OCI-LY7 (cell line): ENCODE measurements around the gene PLEKHA6.

Experiments
- CTCF ChIP-seq: fragments of 200-600 bp; sonication (generic); conservative IDR thresholded peaks from 2 replicates; pipeline ENCODE4 v1.5.1; 2014; ENCODE audit warnings: mild to moderate bottlenecking, antibody characterized with exemption, low read length, moderate library complexity, mixed read lengths
- EZH2phosphoT487 ChIP-seq: fragments of 200-600 bp; sonication (generic); IDR thresholded peaks from 2 replicates; pipeline ENCODE4 v1.6.1; 2018; ENCODE audit warnings: low read depth, borderline replicate concordance, mild to moderate bottlenecking, mixed run types, antibody characterized with exemption, low read length, moderate library complexity, mixed read lengths

GRCh38 chr1:204271970-204272369, 87.8 kb downstream of the PLEKHA6 start:
- TF ChIP-seq CTCF (no peak), EZH2phosphoT487 (no peak)
